WTC11 (cell line): ENCODE results near the gene SUCLG2. TPM values are rescaled to one million over a fixed set of nuclear protein-coding genes. Genes with fewer than 3 reads are reported as not detected.

Experiments
- ATAC-seq: fragments of 200-7000 bp; cut with Tn5 transposase; 2 replicates; pipeline ENCODE4 v1.10.0; 2021; ENCODE audit warnings: mild to moderate bottlenecking, moderate library complexity
- CTCF ChIA-PET: fragments of 300-600 bp; sonication (Branson Sonifier 250); formaldehyde crosslinking; loops from one replicate; lab custom pipeline; 2021; ENCODE audit warnings: antibody characterized with exemption; lab: Charles Lee
- POLR2A ChIA-PET: fragments of 350-600 bp; sonication (Branson Sonifier 250); formaldehyde crosslinking; loops from one replicate; lab custom pipeline; 2021; ENCODE audit warnings: antibody characterized with exemption; lab: Charles Lee
- DNase-seq: peaks from one replicate; pipeline ENCODE4 v3.0.0; 2021; ENCODE audit warnings: low spot score
- H3K27ac Mint-ChIP-seq: 2 replicates; pipeline ENCODE4 v1.8.0; 2021; ENCODE audit warnings: mixed read lengths
- H3K27me3 Mint-ChIP-seq: 2 replicates; pipeline ENCODE4 v1.8.0; 2021; ENCODE audit warnings: low read depth, mild to moderate bottlenecking, moderate library complexity, mixed read lengths
- H3K36me3 Mint-ChIP-seq: 2 replicates; pipeline ENCODE4 v1.8.0; 2021; ENCODE audit warnings: mixed read lengths
- H3K4me1 Mint-ChIP-seq: 2 replicates; pipeline ENCODE4 v1.8.0; 2022; ENCODE audit warnings: mixed read lengths
- H3K4me3 Mint-ChIP-seq: 2 replicates; pipeline ENCODE4 v1.8.0; 2021; ENCODE audit warnings: mild to moderate bottlenecking, moderate library complexity, mixed read lengths
- H3K9me3 Mint-ChIP-seq: 2 replicates; pipeline ENCODE4 v1.8.0; 2021; ENCODE audit warnings: mixed read lengths
- CREM ChIP-seq: sonication (generic); formaldehyde crosslinking; IDR thresholded peaks from 2 replicates; pipeline ENCODE4 v1.8.1; 2022; ENCODE audit warnings: mild to moderate bottlenecking, missing genetic modification reagents, moderate library complexity
- EMX1 ChIP-seq: fragments of 250-450 bp; sonication (Bioruptor Pico); IDR thresholded peaks from 2 replicates; pipeline ENCODE4 v1.8.0; 2021; ENCODE audit warnings: mild to moderate bottlenecking
- ERG ChIP-seq: fragments of 250-450 bp; sonication (Bioruptor Pico); IDR thresholded peaks from 2 replicates; pipeline ENCODE4 v1.8.0; 2021; ENCODE audit warnings: mild to moderate bottlenecking
- ESRRA ChIP-seq: sonication (generic); formaldehyde crosslinking; IDR thresholded peaks from 2 replicates; pipeline ENCODE4 v1.8.1; 2022; ENCODE audit warnings: mild to moderate bottlenecking, missing genetic modification reagents, borderline replicate concordance
- FOXP1 ChIP-seq: sonication (generic); formaldehyde crosslinking; IDR thresholded peaks from 2 replicates; pipeline ENCODE4 v1.8.0; 2022; ENCODE audit warnings: missing genetic modification reagents, mild to moderate bottlenecking, moderate library complexity, borderline replicate concordance
- MXD4 ChIP-seq: fragments of 250-450 bp; sonication (Bioruptor Pico); IDR thresholded peaks from 2 replicates; pipeline ENCODE4 v1.8.0; 2021; ENCODE audit warnings: mild to moderate bottlenecking, moderate library complexity, borderline replicate concordance
- NR1H2 ChIP-seq: sonication (generic); formaldehyde crosslinking; IDR thresholded peaks from 2 replicates; pipeline ENCODE4 v1.9.0; 2021; ENCODE audit warnings: mild to moderate bottlenecking, moderate library complexity, missing genetic modification reagents
- PREB ChIP-seq: sonication (generic); formaldehyde crosslinking; IDR thresholded peaks from 2 replicates; pipeline ENCODE4 v1.8.1; 2022; ENCODE audit warnings: mild to moderate bottlenecking, missing genetic modification reagents, moderate library complexity, borderline replicate concordance
- SP1 ChIP-seq: sonication (generic); formaldehyde crosslinking; conservative IDR thresholded peaks from 2 replicates; pipeline ENCODE4 v1.8.1; 2022; ENCODE audit warnings: missing genetic modification reagents
- ZNF317 ChIP-seq: sonication (generic); formaldehyde crosslinking; IDR thresholded peaks from 2 replicates; pipeline ENCODE4 v1.8.1; 2023; ENCODE audit warnings: low read depth, mild to moderate bottlenecking, moderate library complexity, missing genetic modification reagents, borderline replicate concordance
- ZNF512 ChIP-seq: sonication (generic); formaldehyde crosslinking; IDR thresholded peaks from 2 replicates; pipeline ENCODE4 v1.8.1; 2022; ENCODE audit warnings: missing genetic modification reagents, borderline replicate concordance
- ZNF532 ChIP-seq: fragments of 250-450 bp; sonication (Bioruptor Pico); IDR thresholded peaks from 2 replicates; pipeline ENCODE4 v1.9.0; 2021; ENCODE audit warnings: mild to moderate bottlenecking, borderline replicate concordance
- ZNF671 ChIP-seq: fragments of 250-450 bp; sonication (Bioruptor Pico); IDR thresholded peaks from 2 replicates; pipeline ENCODE4 v1.8.0; 2021; ENCODE audit warnings: mild to moderate bottlenecking
- ZSCAN18 ChIP-seq: fragments of 250-450 bp; sonication (Bioruptor Pico); IDR thresholded peaks from 2 replicates; pipeline ENCODE4 v2.1.2; 2022; ENCODE audit warnings: mild to moderate bottlenecking, moderate library complexity
- total RNA-seq: library from RNA; stranded (reverse); gene quantifications from 3 replicates; pipeline ENCODE4 v1.2.3, GENCODE V29; 2021
- TF ChIP-seq, protein P1 (sequence below): sonication (generic); formaldehyde crosslinking; conservative IDR thresholded peaks from 2 replicates; pipeline ENCODE4 v1.8.1; 2023; ENCODE audit warnings: mild to moderate bottlenecking, low read depth, missing genetic modification reagents, moderate library complexity
- TF ChIP-seq, protein P2 (sequence below): sonication (generic); formaldehyde crosslinking; IDR thresholded peaks from 2 replicates; pipeline ENCODE4 v1.8.1; 2023; ENCODE audit warnings: mild to moderate bottlenecking, moderate library complexity, missing genetic modification reagents
- TF ChIP-seq, protein P3 (sequence below): sonication (generic); formaldehyde crosslinking; IDR thresholded peaks from 2 replicates; pipeline ENCODE4 v1.8.0; 2023; ENCODE audit warnings: missing genetic modification reagents

The SUCLG2 gene
- total RNA-seq, 1 experiment from 2014 or later = 39.7 TPM

DNA sequence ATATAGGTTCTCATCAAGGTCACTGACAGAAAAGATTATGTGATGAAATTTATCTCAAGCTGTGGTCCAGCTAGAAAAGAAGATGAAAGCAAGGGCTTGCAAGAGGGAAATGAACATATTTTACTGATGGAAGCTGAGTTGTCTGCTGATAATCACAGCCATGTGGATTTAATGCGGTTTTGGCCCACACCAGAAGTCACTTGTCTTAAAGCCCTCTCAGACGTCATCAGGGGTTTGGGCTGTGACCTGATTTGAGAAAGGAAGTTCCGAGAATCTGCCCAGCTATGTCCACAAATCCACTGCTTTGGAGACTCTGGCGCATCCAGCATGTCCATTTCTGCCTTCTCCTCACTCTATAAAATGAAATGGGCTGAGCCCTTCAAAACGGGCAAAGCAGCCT is 278.4 kb downstream of the SUCLG2 start:
- ATAC-seq (no peak), DNase-seq (no peak)
- CTCF ChIA-PET = no interaction called here
- Mint-ChIP-seq H3K36me3 (peaks cover 4% of the 10 kb centered on the region; the same call in 1 of the 2 replicates), H3K4me1 (no peaks in the 10 kb centered on the region), H3K4me3 (no peak overlapping the region), H3K27me3 (no peaks in the 10 kb centered on the region), H3K27ac (no peak overlapping the region), H3K9me3 (peaks cover 4% of the 10 kb centered on the region; the same call in 1 of the 2 replicates)
- POLR2A ChIA-PET = no interaction called here
- TF ChIP-seq ESRRA = no peak
- no peak for TF ChIP-seq ERG (CRISPR knock-in tag)
- no peak for TF ChIP-seq ZSCAN18 (CRISPR knock-in tag)

- no peaks in the 10 kb centered on the region for H3K36me3 Mint-ChIP-seq
- ChIA-PET CTCF (interaction anchor here (0.8 to 1.9 kb wide), 3 partner anchors 22 to 424 kb away, joined by 3 to 11 read pairs (median 4); no protein-coding TSS in a partner anchor), POLR2A (no interaction called here)
- no peaks in the 10 kb centered on the region for H3K9me3 Mint-ChIP-seq
- peaks cover 17% of the 10 kb centered on the region for H3K4me1 Mint-ChIP-seq
- no peaks in the 10 kb centered on the region for H3K27me3 Mint-ChIP-seq
- no peak overlapping the region for H3K4me3 Mint-ChIP-seq
- DNase-seq = no peak
- ATAC-seq = peak; percentile 46
- no peak overlapping the region for H3K27ac Mint-ChIP-seq
- TF ChIP-seq PREB (no peak), ZNF317 (CRISPR knock-in tag) (no peak), SP1 (no peak), NR1H2 (CRISPR knock-in tag) (no peak), ZNF532 (CRISPR knock-in tag) (no peak), FOXP1 (CRISPR knock-in tag) (no peak), MXD4 (CRISPR knock-in tag) (no peak), ZNF671 (no peak), EMX1 (no peak), CREM (CRISPR knock-in tag) (no peak), ZNF512 (CRISPR knock-in tag) (no peak)
- TF ChIP-seq, protein P1, sequence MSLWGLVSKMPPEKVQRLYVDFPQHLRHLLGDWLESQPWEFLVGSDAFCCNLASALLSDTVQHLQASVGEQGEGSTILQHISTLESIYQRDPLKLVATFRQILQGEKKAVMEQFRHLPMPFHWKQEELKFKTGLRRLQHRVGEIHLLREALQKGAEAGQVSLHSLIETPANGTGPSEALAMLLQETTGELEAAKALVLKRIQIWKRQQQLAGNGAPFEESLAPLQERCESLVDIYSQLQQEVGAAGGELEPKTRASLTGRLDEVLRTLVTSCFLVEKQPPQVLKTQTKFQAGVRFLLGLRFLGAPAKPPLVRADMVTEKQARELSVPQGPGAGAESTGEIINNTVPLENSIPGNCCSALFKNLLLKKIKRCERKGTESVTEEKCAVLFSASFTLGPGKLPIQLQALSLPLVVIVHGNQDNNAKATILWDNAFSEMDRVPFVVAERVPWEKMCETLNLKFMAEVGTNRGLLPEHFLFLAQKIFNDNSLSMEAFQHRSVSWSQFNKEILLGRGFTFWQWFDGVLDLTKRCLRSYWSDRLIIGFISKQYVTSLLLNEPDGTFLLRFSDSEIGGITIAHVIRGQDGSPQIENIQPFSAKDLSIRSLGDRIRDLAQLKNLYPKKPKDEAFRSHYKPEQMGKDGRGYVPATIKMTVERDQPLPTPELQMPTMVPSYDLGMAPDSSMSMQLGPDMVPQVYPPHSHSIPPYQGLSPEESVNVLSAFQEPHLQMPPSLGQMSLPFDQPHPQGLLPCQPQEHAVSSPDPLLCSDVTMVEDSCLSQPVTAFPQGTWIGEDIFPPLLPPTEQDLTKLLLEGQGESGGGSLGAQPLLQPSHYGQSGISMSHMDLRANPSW (CRISPR knock-in tag) = no peak
- TF ChIP-seq, protein P2, sequence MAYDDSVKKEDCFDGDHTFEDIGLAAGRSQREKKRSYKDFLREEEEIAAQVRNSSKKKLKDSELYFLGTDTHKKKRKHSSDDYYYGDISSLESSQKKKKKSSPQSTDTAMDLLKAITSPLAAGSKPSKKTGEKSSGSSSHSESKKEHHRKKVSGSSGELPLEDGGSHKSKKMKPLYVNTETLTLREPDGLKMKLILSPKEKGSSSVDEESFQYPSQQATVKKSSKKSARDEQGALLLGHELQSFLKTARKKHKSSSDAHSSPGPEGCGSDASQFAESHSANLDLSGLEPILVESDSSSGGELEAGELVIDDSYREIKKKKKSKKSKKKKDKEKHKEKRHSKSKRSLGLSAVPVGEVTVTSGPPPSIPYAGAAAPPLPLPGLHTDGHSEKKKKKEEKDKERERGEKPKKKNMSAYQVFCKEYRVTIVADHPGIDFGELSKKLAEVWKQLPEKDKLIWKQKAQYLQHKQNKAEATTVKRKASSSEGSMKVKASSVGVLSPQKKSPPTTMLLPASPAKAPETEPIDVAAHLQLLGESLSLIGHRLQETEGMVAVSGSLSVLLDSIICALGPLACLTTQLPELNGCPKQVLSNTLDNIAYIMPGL (CRISPR knock-in tag) = no peak
- TF ChIP-seq, protein P3, sequence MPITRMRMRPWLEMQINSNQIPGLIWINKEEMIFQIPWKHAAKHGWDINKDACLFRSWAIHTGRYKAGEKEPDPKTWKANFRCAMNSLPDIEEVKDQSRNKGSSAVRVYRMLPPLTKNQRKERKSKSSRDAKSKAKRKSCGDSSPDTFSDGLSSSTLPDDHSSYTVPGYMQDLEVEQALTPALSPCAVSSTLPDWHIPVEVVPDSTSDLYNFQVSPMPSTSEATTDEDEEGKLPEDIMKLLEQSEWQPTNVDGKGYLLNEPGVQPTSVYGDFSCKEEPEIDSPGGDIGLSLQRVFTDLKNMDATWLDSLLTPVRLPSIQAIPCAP (CRISPR knock-in tag) = no peak
These were observed 291.7 kb downstream of the SUCLG2 start for GRCh38 chr3:67362686-67363085.
